Measurements from ENCODE around the gene COL11A2.

COL11A2 gene

DNA sequence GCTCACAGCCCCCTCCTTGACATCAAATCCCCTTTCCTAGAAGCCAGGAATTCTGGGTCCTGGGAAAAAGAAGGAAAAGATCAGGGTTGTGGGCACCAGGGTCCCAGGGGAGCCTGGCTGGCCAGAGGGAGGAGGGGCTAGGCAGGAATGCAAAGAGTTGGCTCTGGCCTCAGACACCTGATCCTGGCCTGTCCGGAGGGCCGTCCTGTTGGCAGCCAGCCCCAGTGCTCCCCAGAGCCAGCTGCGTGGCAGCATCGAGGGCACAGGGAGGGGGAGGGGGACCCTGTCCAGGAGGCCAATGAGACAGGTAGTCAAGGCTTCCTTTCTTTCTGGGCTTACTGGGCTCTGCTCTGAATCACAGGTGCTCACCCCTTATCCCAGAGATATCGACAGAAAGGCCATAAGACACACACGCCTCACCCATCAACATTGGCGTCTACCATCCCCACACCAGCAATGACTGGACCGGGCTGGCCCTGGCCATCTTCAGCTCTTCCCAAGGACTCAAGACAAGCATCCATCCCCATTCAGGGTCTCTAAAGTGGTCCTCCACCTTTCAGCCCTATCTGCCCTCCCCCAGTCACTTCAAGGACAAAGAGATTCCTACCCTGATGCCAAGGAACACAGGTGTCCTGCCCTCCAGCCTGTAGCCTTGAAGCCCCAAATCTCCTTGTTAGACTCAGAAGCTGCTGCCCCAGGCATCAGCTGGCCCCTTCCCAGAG lies 723 bp downstream of the COL11A2 start:
- no peak for DNase-seq

DNA sequence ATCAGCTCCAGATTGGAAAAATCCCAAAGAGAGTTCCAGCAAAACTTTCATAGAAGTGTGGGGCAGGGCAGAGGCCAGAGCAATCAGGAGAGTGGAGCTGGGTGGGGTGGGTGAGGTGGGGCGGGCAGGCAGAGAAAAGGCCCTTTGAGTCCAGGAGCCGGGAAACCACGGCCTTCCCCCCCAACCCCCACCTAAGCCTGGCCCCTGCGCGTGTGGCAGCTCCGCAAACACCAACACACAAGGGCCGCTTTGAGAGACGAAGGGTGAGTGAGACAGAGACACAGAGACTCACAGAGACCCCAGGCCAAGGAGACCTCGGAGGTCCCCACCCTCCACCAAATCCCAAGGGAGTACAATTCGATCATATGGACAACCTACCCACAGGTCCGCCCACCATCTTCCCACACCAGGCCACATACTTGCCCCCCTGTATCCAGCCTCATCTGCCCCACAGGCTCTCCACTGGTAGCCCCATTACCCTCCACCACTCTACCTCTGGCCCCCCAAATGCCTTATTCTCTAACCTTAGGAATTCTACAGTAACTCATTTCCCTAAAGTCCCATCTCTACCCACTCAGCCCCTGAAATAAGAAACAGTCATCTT lies 1.7 kb downstream of the COL11A2 start:
- no peak for DNase-seq

DNA sequence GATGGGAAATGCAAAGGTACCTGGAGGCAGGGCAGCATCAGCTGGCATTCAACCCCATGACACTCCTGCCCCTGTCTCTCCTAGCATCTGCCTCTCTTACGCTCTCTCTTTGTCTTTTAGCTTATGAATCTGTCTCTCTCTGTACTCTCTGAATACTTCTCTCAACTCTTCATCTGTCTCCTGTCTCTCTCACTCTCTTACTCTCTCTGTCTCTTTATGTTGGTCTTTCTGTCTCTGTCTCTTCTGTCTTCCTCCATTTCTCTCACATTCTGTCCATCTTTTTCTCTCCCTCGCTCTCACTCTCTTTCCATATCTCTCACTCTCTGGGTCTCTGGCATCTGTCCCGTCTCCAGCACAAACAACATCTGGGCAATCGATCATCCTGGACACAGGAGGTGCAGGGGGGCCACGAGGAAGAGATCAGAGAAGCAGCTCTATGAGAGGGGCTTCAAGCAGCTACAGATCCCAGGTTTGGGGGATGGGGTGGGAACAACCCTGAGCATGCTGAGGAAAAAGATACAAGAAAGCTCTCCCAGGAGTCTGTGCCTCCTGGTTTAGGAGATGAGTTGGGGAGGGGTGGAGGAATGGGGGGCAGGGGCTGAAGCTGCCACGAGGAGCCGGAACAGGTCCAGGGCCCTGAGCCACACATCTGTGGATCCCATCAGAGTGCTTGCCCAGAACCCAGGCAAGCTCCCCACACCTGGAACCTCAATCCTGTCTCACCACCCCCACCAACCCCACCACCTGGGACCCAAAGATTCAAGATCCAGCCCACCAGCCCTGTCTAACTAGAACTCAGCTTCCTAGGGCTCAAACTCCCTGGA lies 2.4 kb downstream of the COL11A2 start:
- no peak for DNase-seq

DNA sequence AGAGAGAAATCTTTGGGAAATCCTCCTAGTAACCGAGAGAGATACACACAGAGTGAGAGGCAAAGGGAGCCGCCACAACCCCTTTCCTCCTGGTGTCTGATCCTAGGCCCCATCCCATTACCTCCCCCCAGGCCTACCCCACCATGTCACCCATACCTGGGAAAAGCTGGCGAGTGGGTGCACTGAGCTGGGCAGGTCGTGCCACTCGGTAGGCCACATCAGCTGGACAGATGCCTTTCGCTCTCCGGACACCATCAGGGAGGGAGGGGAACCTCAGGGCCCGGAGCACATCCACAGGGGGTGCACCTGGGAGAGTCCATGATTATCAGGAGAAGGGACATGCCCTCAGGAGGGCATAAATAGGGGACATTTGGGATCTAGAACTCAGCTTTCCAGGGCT lies 3.1 kb downstream of the COL11A2 start:
- DNase-seq: no peak

DNA sequence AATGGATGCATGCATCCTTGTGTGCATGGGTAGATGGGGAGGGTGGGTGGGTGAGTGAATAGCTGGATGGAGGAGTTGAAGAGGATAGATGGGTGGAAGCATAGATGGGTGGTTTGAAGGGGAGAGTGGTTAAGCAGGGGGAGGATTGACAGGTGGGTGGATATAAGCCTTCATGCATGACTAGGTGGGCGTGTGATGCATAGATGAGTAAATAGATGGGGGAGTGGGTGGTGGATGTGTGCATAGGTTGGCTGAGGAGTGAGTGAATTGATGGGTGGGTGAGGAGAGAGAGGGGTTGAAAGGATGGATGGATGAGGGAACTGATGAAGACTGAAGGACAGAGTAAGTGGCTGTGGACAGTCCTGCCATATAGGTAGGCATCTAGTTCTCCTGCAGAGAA lies 4.5 kb downstream of the COL11A2 start:
- no peak for DNase-seq

DNA sequence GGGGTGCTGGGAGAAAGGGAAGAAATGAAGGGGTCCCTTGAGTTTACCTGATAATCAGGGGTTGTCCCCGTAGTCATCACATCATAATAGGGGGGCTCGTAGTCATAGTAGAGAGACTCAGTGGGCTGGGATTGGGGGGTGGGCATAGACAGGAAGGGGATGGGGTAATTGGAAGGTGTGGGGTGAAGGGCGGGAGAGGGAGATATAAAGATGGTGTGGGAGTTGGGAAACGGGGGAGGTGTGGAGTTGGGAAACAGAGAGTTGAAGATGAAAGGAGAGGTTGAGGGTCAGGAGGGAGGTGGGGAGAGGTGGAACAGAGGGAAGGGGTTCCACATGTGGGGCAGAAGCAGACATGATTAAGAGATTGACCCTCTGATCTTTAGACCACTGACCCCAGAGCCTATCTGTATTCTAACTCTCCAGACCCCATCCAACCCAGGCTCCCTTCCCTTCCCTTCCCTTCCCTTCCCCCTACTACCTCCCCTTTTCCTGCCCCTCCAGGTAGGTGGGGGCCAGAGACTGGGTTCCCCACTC lies 6.5 kb downstream of the COL11A2 start:
- DNase-seq: no peak

DNA sequence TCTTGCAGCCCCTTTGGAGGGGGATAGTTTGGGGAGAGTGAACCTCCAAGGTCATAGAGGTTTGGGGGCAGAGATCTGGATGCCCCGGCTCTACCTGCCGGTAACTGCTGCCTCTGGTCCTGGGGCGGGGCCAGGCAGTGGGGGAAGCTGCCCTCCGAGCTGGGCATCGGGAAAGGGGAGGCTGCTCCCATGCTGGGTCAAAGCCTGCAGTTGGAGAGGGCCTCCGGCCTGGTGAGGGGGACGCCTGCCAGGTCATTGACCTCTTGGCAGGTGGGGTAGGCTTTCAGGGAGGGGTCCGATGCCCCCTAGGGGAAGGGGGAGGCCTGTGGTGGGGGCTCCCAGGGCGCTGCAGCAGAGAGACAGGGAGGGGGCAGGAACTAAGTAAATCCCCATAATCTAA lies 7.1 kb downstream of the COL11A2 start:
- DNase-seq: no peak

DNA sequence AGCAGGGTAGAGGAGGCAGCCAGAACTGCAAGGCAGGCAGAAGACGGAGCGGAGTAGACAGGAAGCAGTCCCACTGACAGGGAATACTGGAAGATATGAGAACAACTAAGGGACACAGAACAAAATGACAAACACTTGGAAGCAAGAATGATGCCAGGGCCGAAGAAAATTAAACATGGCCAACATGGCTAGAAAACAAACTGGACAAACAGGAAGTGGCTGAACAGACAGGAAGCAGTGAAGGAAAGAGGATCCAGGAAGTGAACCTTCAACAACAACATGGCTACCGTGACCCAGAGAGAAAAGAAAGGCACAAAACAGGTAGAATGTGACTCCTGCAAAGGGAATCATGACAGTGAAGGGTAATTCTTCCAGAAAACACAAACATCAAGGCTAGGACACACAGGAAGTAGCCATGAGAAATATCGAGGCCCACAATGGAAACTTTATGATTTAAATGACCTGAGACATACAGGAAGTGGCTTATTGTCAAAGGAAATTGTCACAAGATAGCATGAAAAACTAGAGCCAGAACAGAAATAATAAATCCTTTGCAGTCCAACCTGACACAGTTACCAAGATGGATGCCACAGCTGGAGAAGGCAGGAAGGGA lies 9.1 kb downstream of the COL11A2 start:
- DNase-seq: peak; percentile 65

DNA sequence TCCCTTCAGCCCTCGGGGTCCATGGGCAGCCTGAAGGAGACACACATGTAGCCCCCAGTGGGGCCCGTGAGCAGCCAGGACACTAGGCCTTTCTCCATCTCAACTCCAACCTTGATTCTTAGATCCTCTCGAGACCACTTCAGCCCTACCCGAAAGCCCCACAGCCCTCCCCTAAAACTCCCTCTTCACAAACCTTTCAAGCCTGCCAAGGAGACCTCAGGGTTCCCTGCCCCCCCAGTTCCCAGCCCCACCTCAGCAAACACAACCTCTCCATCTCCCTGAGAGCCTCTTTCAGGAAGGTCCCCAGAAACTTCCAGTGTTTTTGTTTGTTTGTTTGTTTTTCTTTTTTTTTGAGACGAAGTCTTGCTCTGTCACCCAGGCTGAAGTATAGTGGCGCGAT lies 11.1 kb downstream of the COL11A2 start:
- no peak for DNase-seq

DNA sequence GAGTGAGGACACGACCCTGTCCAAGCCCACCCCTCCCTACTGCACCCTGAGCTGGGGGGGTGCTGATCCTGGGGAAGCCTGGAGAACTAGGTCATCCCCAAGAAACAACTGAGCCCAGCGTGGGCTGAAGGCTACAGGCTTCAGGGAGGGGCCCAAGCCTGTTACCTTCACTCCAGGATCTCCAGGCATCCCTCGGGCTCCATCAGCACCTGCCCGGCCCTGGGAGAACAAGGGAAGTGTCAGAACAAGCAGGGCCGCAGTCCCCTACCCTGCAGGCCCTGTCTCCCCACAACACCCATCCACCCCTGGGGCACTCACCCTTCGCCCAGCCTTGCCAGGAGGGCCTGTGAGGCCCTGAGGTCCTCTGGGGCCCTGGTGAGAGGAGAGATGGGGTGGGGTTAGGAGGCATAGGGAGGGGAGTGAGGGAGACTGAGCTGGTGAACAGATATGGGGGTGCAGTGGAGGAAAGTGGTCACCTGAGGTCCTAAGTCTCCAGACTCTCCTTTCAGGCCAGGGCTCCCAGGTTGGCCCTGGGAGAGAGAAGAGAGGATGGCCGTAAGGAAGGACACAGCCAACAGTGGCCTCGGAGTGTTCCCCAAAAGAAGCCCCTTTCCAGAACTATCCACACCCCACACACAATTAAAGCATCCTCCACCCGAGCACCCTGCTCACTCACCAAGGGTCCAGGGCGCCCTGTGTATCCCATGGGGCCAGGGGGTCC lies 13.4 kb downstream of the COL11A2 start:
- DNase-seq: no peak

DNA sequence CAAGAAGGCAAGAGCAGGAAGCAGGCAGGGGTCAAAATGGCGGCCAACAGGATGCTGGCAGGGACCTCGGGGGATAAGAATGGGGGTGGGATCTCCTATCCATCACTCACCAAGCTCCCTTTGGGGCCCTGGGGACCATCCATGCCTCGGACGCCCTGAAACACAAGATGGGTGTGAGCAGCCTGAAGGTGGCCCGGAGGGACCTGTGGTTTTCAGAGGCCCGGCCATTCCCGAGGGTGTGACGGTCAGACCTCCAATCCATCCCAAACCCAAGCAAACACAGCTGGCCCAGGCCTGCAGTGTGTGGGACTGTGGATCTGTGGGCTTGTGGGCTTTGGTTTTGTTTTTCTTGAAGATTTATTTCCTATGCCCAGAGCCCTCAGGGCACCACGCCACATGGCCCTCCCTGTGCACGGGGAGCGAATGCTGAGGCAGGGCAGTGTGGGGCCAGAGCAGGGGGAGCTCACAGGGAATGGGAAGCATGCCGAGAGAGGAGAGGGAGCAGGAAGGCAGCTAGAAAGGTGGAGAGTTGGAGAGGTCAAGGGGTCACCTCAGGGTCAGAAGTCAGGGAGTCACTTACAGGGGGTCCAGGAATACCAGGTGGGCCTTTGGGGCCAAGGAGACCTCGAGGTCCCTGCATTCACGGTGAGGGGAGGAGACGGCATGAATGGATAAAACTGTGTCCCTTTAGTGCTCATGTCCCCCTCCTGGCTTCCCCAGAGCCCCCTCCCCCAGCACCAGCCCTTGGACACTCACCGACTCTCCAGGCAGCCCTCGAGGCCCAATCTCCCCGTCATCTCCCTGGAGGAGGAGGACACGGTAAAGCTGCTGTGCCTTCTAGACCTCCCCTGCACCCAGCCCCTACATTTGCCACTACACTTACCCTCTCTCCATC lies 14.5 kb downstream of the COL11A2 start:
- no peak for DNase-seq

DNA sequence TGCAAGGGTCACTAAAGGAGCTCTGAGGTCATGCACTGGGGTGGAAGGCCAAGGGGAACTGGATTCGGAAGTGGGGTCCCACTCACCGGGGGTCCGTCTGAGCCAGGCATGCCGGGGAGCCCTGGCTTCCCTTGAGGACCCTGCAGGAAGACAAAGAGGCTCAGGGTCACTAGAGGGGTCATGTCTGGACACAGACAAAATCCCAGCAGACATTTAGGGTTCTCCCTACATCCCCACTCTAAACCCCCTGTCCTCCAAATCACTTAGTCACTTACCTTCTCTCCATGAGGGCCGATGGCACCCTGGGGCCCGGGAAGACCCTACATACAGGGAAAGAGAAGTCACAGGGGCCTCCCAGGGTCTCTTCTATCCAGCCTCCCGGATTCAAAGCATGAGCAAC lies 15.4 kb downstream of the COL11A2 start:
- DNase-seq: no peak

DNA sequence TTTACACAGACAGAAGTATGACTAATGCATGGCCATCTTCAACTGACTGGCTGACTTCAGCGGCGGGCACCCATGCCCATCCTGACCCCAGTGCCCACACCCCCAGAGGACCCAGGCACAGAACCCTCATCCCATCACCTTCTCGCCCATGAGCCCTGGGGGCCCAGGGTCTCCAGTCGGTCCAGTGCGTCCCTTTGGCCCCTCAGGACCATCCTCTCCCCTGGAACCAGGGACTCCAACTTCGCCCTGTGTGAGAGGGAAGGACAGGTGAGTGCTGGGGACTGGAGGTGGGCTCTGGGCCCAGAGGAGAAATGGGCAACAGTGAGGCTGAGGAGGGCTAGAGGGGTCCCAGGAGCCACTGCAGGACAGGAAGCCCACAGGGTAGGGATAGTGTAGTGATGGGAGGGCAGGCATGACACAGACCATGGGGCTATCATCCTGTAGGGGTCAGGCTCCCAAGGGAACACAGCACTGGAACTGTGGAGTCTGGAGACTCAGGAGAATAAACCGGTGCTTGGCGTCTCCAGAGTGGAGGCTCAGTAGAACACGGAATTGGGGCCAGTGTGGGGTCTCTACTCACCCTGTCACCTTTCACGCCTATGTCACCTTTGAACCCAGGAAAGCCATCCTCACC lies 16.7 kb downstream of the COL11A2 start:
- DNase-seq: no peak

DNA sequence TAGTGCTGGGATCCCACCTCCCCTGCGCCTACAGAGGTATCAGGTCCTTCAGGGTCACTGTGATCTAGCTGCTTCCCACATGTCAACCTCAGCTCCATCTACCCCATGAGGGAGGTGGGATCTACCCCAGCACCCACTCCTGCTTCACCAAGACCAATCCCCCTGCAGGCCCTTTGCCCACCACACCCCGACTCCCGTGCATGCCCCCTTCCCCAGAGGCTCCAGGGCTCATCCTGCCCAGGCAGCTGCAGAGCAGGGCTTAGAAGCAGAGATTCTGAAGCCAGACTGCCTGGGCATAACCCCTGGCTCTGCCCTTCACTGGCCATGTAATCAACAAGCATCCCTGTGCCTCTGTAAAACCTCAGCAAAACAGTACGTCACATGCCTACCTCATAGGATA lies 17.5 kb downstream of the COL11A2 start:
- no peak for DNase-seq

DNA sequence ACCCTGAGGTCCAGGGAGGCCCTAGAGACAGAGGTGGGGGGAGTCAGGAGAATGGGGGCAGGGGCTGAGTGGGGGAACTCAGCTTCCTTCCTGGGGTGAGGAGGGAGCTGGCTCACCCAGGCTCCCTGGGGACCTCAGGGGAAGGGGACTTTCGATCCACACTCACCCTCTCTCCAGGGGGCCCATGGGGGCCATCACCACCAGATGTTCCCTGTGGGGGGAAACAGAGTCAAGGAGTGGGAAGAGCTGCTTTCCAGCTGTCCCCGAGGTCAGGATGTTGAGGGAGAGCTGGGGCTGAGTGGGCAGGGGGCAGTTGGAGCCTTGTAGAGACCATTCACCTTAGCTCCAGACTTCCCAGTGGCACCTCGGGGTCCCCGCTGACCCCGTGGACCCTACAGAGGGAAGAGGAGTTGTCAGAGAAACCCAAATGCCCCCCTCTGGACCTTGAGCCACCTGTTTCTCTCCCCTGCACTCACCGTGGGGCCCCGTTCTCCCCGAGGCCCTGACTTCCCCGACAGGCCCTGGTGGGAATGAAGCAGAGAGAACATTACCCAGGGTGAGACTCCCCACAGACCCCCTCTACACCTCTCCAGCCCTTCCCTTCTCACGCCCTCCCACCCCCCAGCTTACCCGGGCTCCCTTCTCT lies 18.6 kb downstream of the COL11A2 start:
- no peak for DNase-seq

DNA sequence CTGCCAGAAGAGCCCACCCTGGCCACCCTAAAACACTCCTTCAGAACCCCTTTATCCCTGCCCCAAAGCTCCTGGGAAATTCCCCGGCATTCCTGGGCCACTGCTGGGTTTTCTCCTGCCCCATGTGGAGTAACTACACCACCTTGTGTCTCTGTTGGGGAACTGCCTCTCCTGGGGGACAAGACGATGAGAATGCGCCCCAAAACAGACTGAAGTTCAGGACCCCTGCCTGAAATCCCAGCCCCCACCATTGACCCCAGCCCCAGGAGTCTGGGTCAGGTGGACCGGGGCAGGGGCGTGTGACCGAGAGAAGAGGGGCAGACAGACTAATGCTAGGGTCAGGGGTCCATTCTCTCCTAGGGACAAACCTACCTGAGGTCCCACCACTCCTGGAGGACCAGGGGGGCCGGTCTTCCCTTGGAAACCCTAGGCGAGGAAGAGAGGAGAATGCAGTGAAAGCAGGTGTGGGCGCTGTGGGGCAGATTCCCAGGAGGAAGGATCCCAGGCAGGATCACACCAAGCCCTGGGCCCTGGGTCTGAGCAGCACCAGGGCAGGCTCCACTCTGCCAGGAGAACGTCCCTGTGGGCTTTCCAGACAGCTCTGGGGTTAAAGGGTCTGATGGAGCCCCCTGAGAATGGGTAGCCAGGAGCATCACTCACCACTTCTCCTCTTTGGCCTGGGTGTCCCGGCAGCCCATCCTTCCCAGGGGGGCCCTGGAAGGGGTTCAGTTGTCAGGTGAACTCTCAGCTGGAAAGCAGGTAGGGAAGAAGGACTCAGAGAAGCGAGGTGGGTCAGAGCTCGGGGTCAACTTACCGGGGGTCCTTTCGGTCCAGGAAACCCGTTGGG lies 19.4 kb downstream of the COL11A2 start:
- no peak for DNase-seq

DNA sequence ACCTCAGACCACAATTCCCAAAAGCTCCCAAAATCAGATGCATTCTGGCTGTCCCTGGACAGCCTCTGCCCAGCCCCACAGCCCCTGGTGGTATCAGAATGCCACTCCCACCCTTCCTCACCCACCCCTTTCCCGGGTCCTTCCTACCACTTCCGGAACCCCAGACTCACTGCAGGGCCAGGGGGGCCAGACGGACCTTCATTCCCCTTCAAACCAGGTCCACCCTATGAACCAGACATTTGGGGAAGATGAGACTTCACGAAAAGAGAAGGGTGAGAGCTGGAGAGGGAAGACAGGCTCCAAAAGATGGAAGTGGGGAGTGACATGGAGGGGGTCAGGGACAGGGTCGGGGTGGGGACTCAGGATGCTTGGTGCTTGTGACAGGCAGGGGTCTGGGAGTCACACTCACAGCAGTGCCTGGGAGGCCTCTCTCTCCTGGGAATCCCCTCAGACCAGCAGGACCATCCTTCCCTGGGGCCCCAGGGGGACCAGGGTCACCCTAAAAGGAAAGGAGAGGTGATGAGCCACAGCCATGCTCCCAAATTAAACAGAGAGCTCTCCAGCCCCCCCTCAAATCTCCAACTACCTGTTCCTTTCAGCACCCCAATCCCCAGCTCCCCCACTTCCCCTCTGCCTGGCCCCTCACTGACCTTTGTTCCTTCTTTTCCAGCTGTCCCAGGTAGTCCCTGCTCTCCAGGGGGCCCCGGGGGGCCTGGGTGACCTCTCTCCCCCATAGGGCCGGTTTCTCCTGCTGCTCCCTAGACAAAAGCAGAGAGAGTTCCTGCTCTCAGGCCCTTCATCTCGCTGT lies 20.2 kb downstream of the COL11A2 start:
- DNase-seq: no peak

DNA sequence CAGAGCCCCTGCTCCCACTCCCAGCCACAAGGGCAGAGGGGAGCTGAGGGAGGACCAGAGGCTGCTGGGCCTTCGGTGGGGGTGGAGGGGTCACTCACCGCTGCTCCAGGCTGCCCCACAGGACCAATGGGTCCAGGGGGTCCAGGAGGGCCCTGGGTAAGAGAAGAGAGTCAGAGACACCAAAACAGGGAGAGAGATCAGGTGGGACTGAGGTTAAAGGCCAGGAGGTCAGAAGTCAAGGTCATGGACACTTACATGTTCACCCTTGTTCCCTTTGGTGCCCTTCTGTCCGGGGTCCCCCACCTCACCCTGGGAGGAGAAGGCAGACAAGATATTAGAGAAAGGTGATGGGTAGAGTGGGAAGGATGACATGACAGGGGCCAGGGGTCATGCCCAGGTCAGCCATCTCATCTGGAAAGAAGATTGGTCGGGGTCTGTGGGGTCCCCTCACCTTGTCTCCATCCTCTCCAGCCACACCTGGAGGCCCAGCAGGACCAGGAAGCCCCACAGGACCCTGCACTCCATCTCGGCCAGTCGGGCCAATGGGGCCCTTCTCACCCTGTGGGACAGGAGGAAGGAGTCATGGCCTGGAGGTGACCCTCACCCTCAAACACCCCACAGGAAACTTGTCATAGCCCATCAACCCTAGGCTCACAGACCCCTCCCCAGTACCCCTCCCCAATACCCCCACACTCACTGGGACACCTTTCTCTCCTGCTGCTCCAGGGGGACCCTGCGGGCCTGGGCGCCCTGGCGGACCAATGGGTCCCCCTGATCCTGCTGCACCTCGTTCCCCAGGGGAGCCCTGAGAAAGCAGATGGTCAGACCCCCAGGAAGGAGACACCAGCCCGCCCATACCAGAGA lies 21.0 kb downstream of the COL11A2 start:
- no peak for DNase-seq

Data from MV-4-11 (cell line).